ENCODE data around the gene RBBP8NL.

GRCh38 chr20:62433658-62434497 lies 6.5 kb upstream of the RBBP8NL start:
- no peak for TF ChIP-seq CTCF (IDR thresholded peaks at IDR 0.05)
- no peak for TF ChIP-seq PHF8 (IDR thresholded peaks at IDR 0.05; ENCODE audit: borderline replicate concordance, low read depth)
- TF ChIP-seq POLR2A (IDR thresholded peaks at IDR 0.05; ENCODE audit: low read length), result no peak
- TF ChIP-seq ZSCAN20 (CRISPR knock-in tag; IDR thresholded peaks at IDR 0.05), result no peak
- no peak for TF ChIP-seq CBX2 (IDR thresholded peaks at IDR 0.05; ENCODE audit: borderline replicate concordance, low read depth)
- TF ChIP-seq RFX5 (IDR thresholded peaks at IDR 0.05), result no peak
- TF ChIP-seq BHLHE40 (IDR thresholded peaks at IDR 0.05; ENCODE audit: low read depth, low read length), result no peak
- TF ChIP-seq HDAC2 (IDR thresholded peaks at IDR 0.05), result no peak
